ACC112 (cell line): ENCODE measurements around the gene CKLF.

ENCODE experiments used
- H2AFZ ChIP-seq: fragments of 200-600 bp; sonication (generic); one replicate; pipeline ENCODE4 v1.6.0; 2017; ENCODE audit warnings: antibody characterized with exemption, low read length; ENCODE audit not compliant: unreplicated experiment
- H3K27ac ChIP-seq: fragments of 200-600 bp; sonication (generic); 2 replicates; pipeline ENCODE4 v1.5.1; 2014; ENCODE audit warnings: low read depth, mild to moderate bottlenecking, antibody characterized with exemption, low read length, moderate library complexity
- H3K27me3 ChIP-seq: fragments of 200-600 bp; sonication (generic); 2 replicates; pipeline ENCODE4 v1.6.1; 2014; ENCODE audit warnings: mild to moderate bottlenecking, antibody characterized with exemption, low read length, moderate library complexity, mixed read lengths; ENCODE audit not compliant: insufficient read depth
- H3K36me3 ChIP-seq: fragments of 200-600 bp; sonication (generic); 2 replicates; pipeline ENCODE4 v1.6.1; 2016; ENCODE audit warnings: mild to moderate bottlenecking, antibody characterized with exemption, low read length, moderate library complexity, mixed read lengths; ENCODE audit not compliant: insufficient read depth
- H3K4me1 ChIP-seq: fragments of 200-600 bp; sonication (generic); one replicate; pipeline ENCODE4 v1.6.1; 2016; ENCODE audit warnings: low read length, mixed read lengths; ENCODE audit not compliant: insufficient read depth, unreplicated experiment, control insufficient read depth
- H3K4me3 ChIP-seq: fragments of 200-600 bp; sonication (generic); 2 replicates; pipeline ENCODE4 v1.5.1; 2014; ENCODE audit warnings: mild to moderate bottlenecking, low read depth, low read length
- H3K79me2 ChIP-seq: fragments of 200-600 bp; sonication (generic); one replicate; pipeline ENCODE4 v1.6.0; 2016; ENCODE audit warnings: low read length; ENCODE audit not compliant: control insufficient read depth, unreplicated experiment, insufficient read depth

The CKLF gene

GRCh38 chr16:66519482-66520373, 32.6 kb upstream of the CKLF start:
- H3K27ac ChIP-seq: no peak overlapping the region
- peaks cover 47% of the 10 kb centered on the region for H3K4me1 ChIP-seq
- no peaks in the 10 kb centered on the region for H3K36me3 ChIP-seq

GRCh38 chr16:66520406-66521170, 31.8 kb upstream of the CKLF start:
- Histone ChIP-seq H3K79me2 (no peaks in the 10 kb centered on the region), H3K4me3 (no peak overlapping the region), H3K27ac (no peak overlapping the region), H3K27me3 (no peaks in the 10 kb centered on the region), H3K36me3 (no peaks in the 10 kb centered on the region), H2AFZ (no peak overlapping the region), H3K4me1 (peaks cover 44% of the 10 kb centered on the region)

More at GRCh38 chr16:66519482-66520373, 32.6 kb upstream of the CKLF start:
- Histone ChIP-seq H2AFZ (no peak overlapping the region), H3K27me3 (no peaks in the 10 kb centered on the region), H3K4me3 (no peak overlapping the region), H3K79me2 (no peaks in the 10 kb centered on the region)

- H2AFZ ChIP-seq: no peak overlapping the region
- no peak overlapping the region for H3K4me3 ChIP-seq
- H3K36me3 ChIP-seq: no peaks in the 10 kb centered on the region
- no peak overlapping the region for H3K27ac ChIP-seq
- peaks cover 38% of the 10 kb centered on the region for H3K4me1 ChIP-seq
- no peaks in the 10 kb centered on the region for H3K79me2 ChIP-seq
- no peaks in the 10 kb centered on the region for H3K27me3 ChIP-seq
Observed at GRCh38 chr16:66521252-66521713, 31.1 kb upstream of the CKLF start.

- Histone ChIP-seq H3K27ac (no peak overlapping the region), H3K27me3 (no peaks in the 10 kb centered on the region), H2AFZ (no peak overlapping the region), H3K36me3 (no peaks in the 10 kb centered on the region), H3K79me2 (no peaks in the 10 kb centered on the region), H3K4me1 (peaks cover 32% of the 10 kb centered on the region), H3K4me3 (no peak overlapping the region)
Observed at GRCh38 chr16:66521951-66522771, 30.2 kb upstream of the CKLF start.

- no peak overlapping the region for H3K4me3 ChIP-seq
- H3K36me3 ChIP-seq: no peaks in the 10 kb centered on the region
- H3K4me1 ChIP-seq: peaks cover 23% of the 10 kb centered on the region
- H3K27ac ChIP-seq: no peak overlapping the region
- H3K27me3 ChIP-seq: no peaks in the 10 kb centered on the region
- no peak overlapping the region for H2AFZ ChIP-seq
- no peaks in the 10 kb centered on the region for H3K79me2 ChIP-seq
Observed at GRCh38 chr16:66522816-66523590, 29.4 kb upstream of the CKLF start.

GRCh38 chr16:66523861-66524354, 28.5 kb upstream of the CKLF start:
- Histone ChIP-seq H3K4me1 (peaks cover 20% of the 10 kb centered on the region), H3K27ac (no peak overlapping the region), H3K27me3 (no peaks in the 10 kb centered on the region), H3K79me2 (no peaks in the 10 kb centered on the region), H3K4me3 (no peak overlapping the region), H3K36me3 (no peaks in the 10 kb centered on the region), H2AFZ (no peak overlapping the region)

- Histone ChIP-seq H3K4me3 (no peak overlapping the region), H3K36me3 (no peaks in the 10 kb centered on the region), H2AFZ (no peak overlapping the region), H3K27me3 (no peaks in the 10 kb centered on the region), H3K4me1 (peaks cover 20% of the 10 kb centered on the region), H3K27ac (no peak overlapping the region), H3K79me2 (no peaks in the 10 kb centered on the region)
Observed at GRCh38 chr16:66524601-66525164, 27.7 kb upstream of the CKLF start.

- H3K27ac ChIP-seq: no peak overlapping the region
- no peaks in the 10 kb centered on the region for H3K27me3 ChIP-seq
- no peak overlapping the region for H3K4me3 ChIP-seq
- no peaks in the 10 kb centered on the region; the same call in 1 of the 2 replicates for H3K36me3 ChIP-seq
- peaks cover 19% of the 10 kb centered on the region for H3K4me1 ChIP-seq
- no peak overlapping the region for H2AFZ ChIP-seq
- H3K79me2 ChIP-seq: no peaks in the 10 kb centered on the region
Observed at GRCh38 chr16:66525396-66526180, 26.8 kb upstream of the CKLF start.

GRCh38 chr16:66528294-66528693, 24.1 kb upstream of the CKLF start:
- peaks cover 2% of the 10 kb centered on the region; the same call in 1 of the 2 replicates for H3K36me3 ChIP-seq
- no peaks in the 10 kb centered on the region for H3K4me1 ChIP-seq
- H3K79me2 ChIP-seq: no peaks in the 10 kb centered on the region
- no peak overlapping the region for H2AFZ ChIP-seq
- no peak overlapping the region for H3K4me3 ChIP-seq
- H3K27me3 ChIP-seq: no peaks in the 10 kb centered on the region
- no peak overlapping the region for H3K27ac ChIP-seq
